HG03558 (cell line): ENCODE measurements around the gene FKBP5.
"Not testable (repeated sequence)": the region's sequence is repeated elsewhere in the genome, so short reads cannot be mapped to it uniquely, and the experiment has no call there.

Source experiments
- ATAC-seq: cut with Tn5 transposase; IDR thresholded peaks from one replicate; pipeline ENCODE4 v1.9.1; 2021; ENCODE audit warnings: moderate number of reproducible peaks; ENCODE audit not compliant: unreplicated experiment; ENCODE audit errors: extremely low read depth

Gene FKBP5

GRCh38 chr6:35629876-35630378 lies 58.8 kb downstream of the FKBP5 start:
- ATAC-seq, result no peak

GRCh38 chr6:35626401-35626800 lies 62.3 kb downstream of the FKBP5 start:
- ATAC-seq, result no peak

GRCh38 chr6:35624341-35625070 lies 64.2 kb downstream of the FKBP5 start:
- ATAC-seq, result no peak

GRCh38 chr6:35622283-35622682 lies 66.4 kb downstream of the FKBP5 start:
- ATAC-seq, result no peak

- no peak for ATAC-seq
These were observed 68.0 kb downstream of the FKBP5 start for GRCh38 chr6:35620706-35621105.

- no peak for ATAC-seq
These were observed 75.0 kb downstream of the FKBP5 start for GRCh38 chr6:35613762-35614161.

GRCh38 chr6:35611240-35611639 lies 77.5 kb downstream of the FKBP5 start:
- ATAC-seq, result no peak

GRCh38 chr6:35610830-35611229 lies 77.9 kb downstream of the FKBP5 start:
- ATAC-seq, result no peak

- ATAC-seq, result no peak
These were observed 79.1 kb downstream of the FKBP5 start for GRCh38 chr6:35609588-35609987.

- no peak for ATAC-seq
These were observed 81.0 kb downstream of the FKBP5 start for GRCh38 chr6:35607517-35608233.

GRCh38 chr6:35605600-35605999 lies 83.1 kb downstream of the FKBP5 start:
- no peak for ATAC-seq

GRCh38 chr6:35603326-35604202 lies 85.2 kb downstream of the FKBP5 start:
- no peak for ATAC-seq

GRCh38 chr6:35602133-35602946 lies 86.4 kb downstream of the FKBP5 start:
- ATAC-seq, result no peak

GRCh38 chr6:35601331-35602132 lies 87.2 kb downstream of the FKBP5 start:
- ATAC-seq, result no peak

GRCh38 chr6:35600659-35601125 lies 88.0 kb downstream of the FKBP5 start:
- ATAC-seq, result no peak

GRCh38 chr6:35599761-35600658 lies 88.7 kb downstream of the FKBP5 start:
- ATAC-seq, result no peak

GRCh38 chr6:35598621-35599020 lies 90.1 kb downstream of the FKBP5 start:
- ATAC-seq, result not testable (repeated sequence)
